Bronchial epithelial cell (primary cell): ENCODE results near the gene FAM120A. TPM values are rescaled to one million over a fixed set of nuclear protein-coding genes. Genes with fewer than 3 reads are reported as not detected.
A peak's percentile ranks its signal among the peaks of the same experiment; 100 is the strongest.

Source experiments
- DNase-seq: peaks from one replicate; pipeline ENCODE4 v3.0.0-alpha.2; 2010; ENCODE audit warnings: low read depth
- FAIRE-seq: peaks from 2 replicates; lab custom pipeline; 2011; peaks lifted over from hg19 to GRCh38; lab: Jason Lieb, UNC
- H3K27me3 ChIP-seq: 2 replicates; pipeline ENCODE4 v1.5.1; 2011; ENCODE audit warnings: low read length; ENCODE audit not compliant: control insufficient read depth, insufficient read depth
- H3K36me3 ChIP-seq: 2 replicates; pipeline ENCODE4 v1.5.1; 2011; ENCODE audit warnings: low read length; ENCODE audit not compliant: control insufficient read depth, insufficient read depth
- H3K4me3 ChIP-seq: 2 replicates; pipeline ENCODE4 v1.5.1; 2011; ENCODE audit warnings: mild to moderate bottlenecking, low read depth, low read length, control low read depth
- CTCF ChIP-seq: IDR thresholded peaks from 2 replicates; pipeline ENCODE4 v1.5.1; 2011; ENCODE audit warnings: mild to moderate bottlenecking, moderate library complexity, low read length, control low read depth, inconsistent platforms; ENCODE audit not compliant: insufficient read depth, severe bottlenecking
- total RNA-seq: library from RNA; depleted of rRNA; stranded (reverse); fragments of >200 nt; gene quantifications from 2 replicates; pipeline ENCODE4 v1.2.1, GENCODE V29; 2014

FAM120A gene
- total RNA-seq, 1 donor from 2014 or later, result 69.0 TPM

- Histone ChIP-seq H3K27me3 (no peaks in the 10 kb centered on the region), H3K36me3 (peaks cover 2% of the 10 kb centered on the region), H3K4me3 (peak overlapping the region; percentile 94)
- no peak for TF ChIP-seq CTCF
- no peak for DNase-seq
- FAIRE-seq, result no peak
Measured at GRCh38 chr9:93452710-93453046, 1.2 kb downstream of the FAM120A start.

- no peak for FAIRE-seq
- Histone ChIP-seq H3K36me3 (no peaks in the 10 kb centered on the region), H3K27me3 (no peaks in the 10 kb centered on the region), H3K4me3 (peak within 1 kb of the TSS; percentile 94)
- TF ChIP-seq CTCF, result no peak
- DNase-seq, result peak; percentile 91
Measured at GRCh38 chr9:93453047-93453914, 1.8 kb downstream of the FAM120A start, which contains the start of gene FAM120AOS. Gene FAM120AOS, minus strand, starts transcription at chr9:93453581. Its CDS starts 872 bp downstream, at chr9:93452709.

- Histone ChIP-seq H3K27me3 (no peaks in the 10 kb centered on the region), H3K4me3 (no peak overlapping the region), H3K36me3 (no peaks in the 10 kb centered on the region)
- TF ChIP-seq CTCF, result no peak
- FAIRE-seq (no peak), DNase-seq (no peak)
Measured at GRCh38 chr9:93456022-93456421, 4.5 kb downstream of the FAM120A start.

GRCh38 chr9:93456504-93456903 is 5.0 kb downstream of the FAM120A start:
- no peak for TF ChIP-seq CTCF
- H3K27me3 ChIP-seq, result no peaks in the 10 kb centered on the region
- DNase-seq (no peak), FAIRE-seq (no peak)
- H3K36me3 ChIP-seq, result no peaks in the 10 kb centered on the region
- H3K4me3 ChIP-seq, result no peak overlapping the region

- no peak overlapping the region for H3K4me3 ChIP-seq
- no peaks in the 10 kb centered on the region for H3K27me3 ChIP-seq
- no peaks in the 10 kb centered on the region for H3K36me3 ChIP-seq
- no peak for FAIRE-seq
- no peak for TF ChIP-seq CTCF
- DNase-seq, result no peak
Measured at GRCh38 chr9:93457006-93457405, 5.5 kb downstream of the FAM120A start.
